Measurements from ENCODE around the gene IL4I1.

IL4I1 gene

DNA sequence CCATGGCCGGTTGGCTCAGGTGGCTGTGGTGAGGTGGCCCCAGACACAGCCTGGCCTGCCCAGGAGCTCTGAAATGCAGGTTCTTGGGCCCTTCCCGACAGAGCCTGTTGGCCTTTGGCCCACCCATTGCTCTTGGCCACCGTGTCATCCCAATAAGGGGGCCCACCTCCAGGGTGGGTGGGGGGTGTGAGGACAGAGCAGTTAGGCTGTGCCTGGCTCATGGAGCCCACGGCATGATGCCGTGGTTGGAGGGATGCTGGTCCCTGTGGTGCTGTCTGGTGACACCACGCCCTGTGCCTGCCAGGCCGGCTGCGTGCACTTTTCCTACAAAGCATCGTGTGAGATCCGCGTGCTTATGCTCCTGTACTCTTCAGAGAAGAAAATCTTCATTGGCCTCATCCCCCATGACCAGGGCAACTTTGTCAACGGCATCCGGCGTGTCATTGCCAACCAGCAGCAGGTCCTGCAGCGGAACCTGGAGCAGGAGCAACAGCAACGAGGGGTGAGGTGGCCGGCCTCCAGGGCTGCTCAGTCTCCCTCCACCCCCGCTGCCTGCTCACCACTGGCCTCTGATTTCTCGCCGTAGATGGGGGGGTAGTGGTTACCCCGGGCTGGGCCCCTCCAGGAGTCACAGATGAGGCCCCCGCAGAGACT lies 36.9 kb downstream of the IL4I1 start:
- no peak for DNase-seq (ENCODE audit: extremely low spot score)
- ChIA-PET CTCF (no interaction called here), POLR2A (no interaction called here)
- TF ChIP-seq, protein P1, sequence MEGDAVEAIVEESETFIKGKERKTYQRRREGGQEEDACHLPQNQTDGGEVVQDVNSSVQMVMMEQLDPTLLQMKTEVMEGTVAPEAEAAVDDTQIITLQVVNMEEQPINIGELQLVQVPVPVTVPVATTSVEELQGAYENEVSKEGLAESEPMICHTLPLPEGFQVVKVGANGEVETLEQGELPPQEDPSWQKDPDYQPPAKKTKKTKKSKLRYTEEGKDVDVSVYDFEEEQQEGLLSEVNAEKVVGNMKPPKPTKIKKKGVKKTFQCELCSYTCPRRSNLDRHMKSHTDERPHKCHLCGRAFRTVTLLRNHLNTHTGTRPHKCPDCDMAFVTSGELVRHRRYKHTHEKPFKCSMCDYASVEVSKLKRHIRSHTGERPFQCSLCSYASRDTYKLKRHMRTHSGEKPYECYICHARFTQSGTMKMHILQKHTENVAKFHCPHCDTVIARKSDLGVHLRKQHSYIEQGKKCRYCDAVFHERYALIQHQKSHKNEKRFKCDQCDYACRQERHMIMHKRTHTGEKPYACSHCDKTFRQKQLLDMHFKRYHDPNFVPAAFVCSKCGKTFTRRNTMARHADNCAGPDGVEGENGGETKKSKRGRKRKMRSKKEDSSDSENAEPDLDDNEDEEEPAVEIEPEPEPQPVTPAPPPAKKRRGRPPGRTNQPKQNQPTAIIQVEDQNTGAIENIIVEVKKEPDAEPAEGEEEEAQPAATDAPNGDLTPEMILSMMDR (IDR thresholded peaks at IDR 0.05; ENCODE audit: control extremely low read depth, extremely low read depth, low read depth, missing control alignments) = no peak

DNA sequence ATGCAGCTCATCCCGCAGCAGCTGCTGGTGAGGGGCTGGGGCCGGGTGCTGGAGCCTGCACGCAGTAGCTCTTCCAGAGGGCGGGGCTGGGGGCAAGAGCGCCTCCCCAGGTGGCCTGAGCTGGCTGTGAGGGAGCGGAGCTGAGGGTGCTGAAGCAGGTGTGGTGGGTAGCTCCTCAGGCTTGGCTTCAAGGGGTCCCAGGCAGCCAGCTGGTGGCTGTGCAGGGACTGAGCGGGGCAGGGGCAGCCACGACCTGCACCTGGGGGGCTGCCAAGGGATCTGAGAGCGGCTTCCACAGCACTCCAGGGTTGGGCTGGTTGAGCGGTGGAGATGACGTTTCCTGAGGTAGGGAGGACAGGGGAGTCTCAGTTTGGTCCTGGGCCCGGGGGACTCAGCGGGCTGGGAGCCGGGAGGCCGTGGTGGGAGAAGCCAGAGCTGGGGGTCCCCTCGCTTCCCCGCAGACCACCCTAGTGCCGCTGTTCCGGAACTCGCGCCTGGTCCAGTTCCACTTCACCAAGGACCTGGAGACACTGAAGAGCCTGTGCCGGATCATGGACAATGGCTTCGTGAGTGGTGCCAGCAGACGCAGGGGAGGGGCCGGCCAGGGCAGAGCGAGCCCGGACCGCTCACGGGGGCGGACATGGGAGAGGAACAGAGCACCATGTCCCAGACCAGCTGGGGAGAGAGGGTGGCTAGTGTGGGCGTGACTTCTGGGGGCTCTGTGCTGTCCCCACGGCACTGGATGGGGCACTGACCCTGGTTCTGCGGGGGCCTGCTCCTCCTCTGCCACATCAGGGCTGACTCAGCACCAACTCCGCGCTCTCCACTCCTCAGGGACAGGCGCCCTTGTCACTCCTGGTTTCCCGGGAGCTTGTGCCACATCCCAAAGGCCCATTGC lies 38.4 kb downstream of the IL4I1 start:
- TF ChIP-seq, protein P1 (IDR thresholded peaks at IDR 0.05; ENCODE audit: control extremely low read depth, extremely low read depth, low read depth, missing control alignments) = no peak
- no peak for DNase-seq (ENCODE audit: extremely low spot score)
- ChIA-PET POLR2A (interaction anchor here (1.4 kb wide), 1 partner anchor 11 kb away, joined by 3 read pairs; no protein-coding TSS in a partner anchor), CTCF (interaction anchor here (1.2 kb wide), 1 partner anchor 9 kb away, joined by 4 read pairs; no protein-coding TSS in a partner anchor)

DNA sequence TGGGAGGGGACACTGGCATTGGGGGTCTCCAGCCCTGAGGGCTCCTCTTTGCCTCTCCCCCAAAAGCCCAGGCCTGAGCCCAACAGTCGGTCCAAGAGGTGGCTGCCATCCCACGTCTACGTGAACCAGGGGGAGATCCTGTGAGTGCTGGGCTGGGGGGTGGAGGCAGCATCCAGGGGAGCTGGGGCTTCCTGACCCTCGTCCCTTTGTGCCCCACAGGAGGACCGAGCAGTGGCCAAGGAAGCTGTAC lies 38.9 kb downstream of the IL4I1 start:
- TF ChIP-seq, protein P1 (IDR thresholded peaks at IDR 0.05; ENCODE audit: control extremely low read depth, extremely low read depth, low read depth, missing control alignments) = no peak
- ChIA-PET POLR2A (no interaction called here), CTCF (interaction anchor here (1.2 kb wide), 1 partner anchor 9 kb away, joined by 4 read pairs; no protein-coding TSS in a partner anchor)
- DNase-seq (ENCODE audit: extremely low spot score) = no peak

DNA sequence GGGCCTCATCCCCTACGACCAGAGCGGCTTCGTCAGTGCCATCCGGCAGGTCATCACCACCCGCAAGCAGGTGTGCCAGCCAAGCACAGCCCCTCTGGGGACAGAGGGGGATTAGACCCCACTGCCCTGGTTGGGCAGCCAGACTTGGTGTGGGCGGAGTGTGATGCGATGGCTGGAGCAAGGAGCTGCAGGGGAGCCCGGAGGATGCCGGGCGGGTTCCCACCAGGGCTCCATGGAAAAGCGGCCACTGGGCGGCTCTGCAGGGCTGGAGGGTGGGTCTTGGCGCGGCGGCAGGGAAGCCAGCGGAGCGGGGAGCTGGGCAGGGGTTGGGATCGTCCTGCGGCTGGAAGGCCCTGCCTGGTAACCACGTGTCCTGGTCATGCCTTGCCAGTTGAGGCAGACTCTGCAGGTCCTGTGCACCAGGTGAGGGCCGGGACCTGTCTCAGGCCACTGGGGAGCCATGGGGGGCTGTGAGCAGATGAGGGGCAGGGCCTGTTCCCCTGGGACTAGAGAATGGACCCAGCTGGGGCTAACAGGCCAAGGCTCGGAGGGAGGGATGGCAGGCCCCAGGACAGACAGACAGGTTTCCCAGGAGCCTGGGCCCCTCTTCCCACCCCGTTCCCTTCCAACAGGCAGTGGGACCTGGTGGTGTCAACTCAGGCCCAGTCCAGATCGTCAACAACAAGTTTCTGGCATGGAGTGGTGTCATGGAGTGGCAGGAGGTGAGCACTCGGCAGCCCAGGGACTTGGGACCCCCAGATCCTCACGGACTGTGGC lies 39.4 kb downstream of the IL4I1 start:
- ChIA-PET POLR2A (no interaction called here), CTCF (interaction anchor here (1.2 kb wide), 1 partner anchor 10 kb away, joined by 4 read pairs; no protein-coding TSS in a partner anchor)
- DNase-seq (ENCODE audit: extremely low spot score) = no peak
- TF ChIP-seq, protein P1 (IDR thresholded peaks at IDR 0.05; ENCODE audit: control extremely low read depth, extremely low read depth, low read depth, missing control alignments) = no peak

DNA sequence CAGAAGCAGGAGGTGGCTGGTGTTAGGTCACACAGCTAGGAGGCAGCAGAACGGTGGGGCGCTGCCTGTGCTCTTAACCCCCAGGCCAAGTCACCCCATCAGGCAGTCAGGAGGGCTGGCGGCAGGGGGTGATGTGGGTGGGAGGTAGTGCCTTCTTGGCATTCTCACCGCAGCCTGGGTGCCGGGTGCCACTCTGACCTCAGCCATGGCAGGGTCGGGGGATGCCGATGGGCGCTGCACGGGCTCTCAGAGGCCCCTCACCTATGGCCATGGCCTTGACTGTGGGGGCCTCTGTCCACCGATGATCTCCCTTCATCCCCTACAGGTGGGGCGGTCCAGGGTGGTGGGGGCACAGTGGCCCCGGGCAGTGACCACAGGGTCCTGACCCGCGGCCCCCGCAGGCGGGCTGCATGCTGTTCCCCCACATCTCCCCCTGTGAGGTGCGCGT lies 40.1 kb downstream of the IL4I1 start:
- TF ChIP-seq, protein P1 (IDR thresholded peaks at IDR 0.05; ENCODE audit: control extremely low read depth, extremely low read depth, low read depth, missing control alignments) = no peak
- ChIA-PET CTCF (no interaction called here), POLR2A (no interaction called here)
- no peak for DNase-seq (ENCODE audit: extremely low spot score)
